Right lobe of liver (tissue), 6 donors: ENCODE data around the gene FAM13A. TPM values are rescaled to one million over a fixed set of nuclear protein-coding genes. Genes with fewer than 3 reads are reported as not detected.

ENCODE experiments used
- ATAC-seq, 4 donors: fragments of 200-7000 bp; cut with Tn5 transposase; one replicate each; pipeline ENCODE4 v1.9.1; 2020; ENCODE audit warnings: mild to moderate bottlenecking in 4 of 4, moderate library complexity in 4 of 4
- DNase-seq, 3 donors: peaks; one replicate each; pipeline ENCODE4 v3.0.0-alpha.2; 2020
- H3K27ac ChIP-seq, 3 donors: fragments of 200-600 bp; one replicate each; pipeline ENCODE4 v1.8.0; 2022
- H3K27me3 ChIP-seq, 2 donors: fragments of 200-600 bp; one replicate each; pipeline ENCODE4 v1.8.0; 2022
- H3K36me3 ChIP-seq, 4 donors: fragments of 200-600 bp; sonication (generic) in 1 of 4; one replicate each; pipeline versions ENCODE4 v1.5.1 to v1.8.0; 2017 to 2022; ENCODE audit warnings: control low read depth in 1 of 4
- H3K4me1 ChIP-seq, 4 donors: fragments of 200-600 bp; sonication (generic) in 1 of 4; one replicate each; pipeline versions ENCODE4 v1.5.1 to v1.8.0; 2017 to 2022; ENCODE audit warnings: control low read depth in 1 of 4
- H3K4me3 ChIP-seq, 3 donors: fragments of 200-600 bp; one replicate each; pipeline ENCODE4 v1.8.0; 2022
- H3K9me3 ChIP-seq, 4 donors: fragments of 200-600 bp; sonication (generic) in 1 of 4; one replicate each; pipeline versions ENCODE4 v1.5.1 to v1.8.0; 2017 to 2022; ENCODE audit warnings: control low read depth in 1 of 4
- POLR2A ChIP-seq: fragments of 450-650 bp; IDR thresholded peaks from one replicate; pipeline ENCODE4 v1.6.1; 2017; ENCODE audit warnings: antibody characterized with exemption, mild to moderate bottlenecking
- whole genome bisulfite sequencing: methylation state at CpG from one replicate; pipeline ENCODE4 v1.1.6; 2018; ENCODE audit warnings: low coverage, low lambda C conversion rate; ENCODE audit not compliant: insufficient coverage; ENCODE audit errors: missing lambda C conversion rate; 5-methylcytosine and 5-hydroxymethylcytosine counted together
- intact Hi-C, 2 donors: fragments of 100-400 bp; cut with DNase I; formaldehyde crosslinking; loops; one replicate each; pipeline versions ENCODE4 v1.11.2 to v1.14.1; 2022
- total RNA-seq, 6 experiments: library from RNA; depleted of rRNA in 2 of 6; stranded (reverse); fragments of >200 nt in 2 of 6; fragmentation: NEBNext Ultra II Directional in 3 of 6; extraction: Animal tissue kit (Norgen Biotek cat#: 25700) in 3 of 6; gene quantifications; one replicate each; pipeline versions ENCODE4 v1.1.0 to v1.2.4, GENCODE V29; 2016 to 2023
- TF ChIP-seq, protein P1 (sequence below), 4 donors: fragments of 200-600 bp in 3 of 4; fragments of 450-650 bp in 1 of 4; IDR thresholded peaks; one replicate each; pipeline versions ENCODE4 v1.5.1 to v1.8.0; 2016 to 2022; ENCODE audit warnings: antibody characterized with exemption in 4 of 4, mild to moderate bottlenecking in 2 of 4
- donor health status: DM: no; HTN: yes; CAD: no.
- donor health status: DM: no; HTN: no; CAD: no.
- donor health status: DM: no; HTN: no; CAD: no.
- donor health status: DM: no; HTN: yes; CAD: no.
- donor health status: DM: no; HTN: yes; CAD: no.

The FAM13A gene
- total RNA-seq, 6 experiments from 2014 or later, result 28.3 to 82.5 (median 51.7) TPM

DNA sequence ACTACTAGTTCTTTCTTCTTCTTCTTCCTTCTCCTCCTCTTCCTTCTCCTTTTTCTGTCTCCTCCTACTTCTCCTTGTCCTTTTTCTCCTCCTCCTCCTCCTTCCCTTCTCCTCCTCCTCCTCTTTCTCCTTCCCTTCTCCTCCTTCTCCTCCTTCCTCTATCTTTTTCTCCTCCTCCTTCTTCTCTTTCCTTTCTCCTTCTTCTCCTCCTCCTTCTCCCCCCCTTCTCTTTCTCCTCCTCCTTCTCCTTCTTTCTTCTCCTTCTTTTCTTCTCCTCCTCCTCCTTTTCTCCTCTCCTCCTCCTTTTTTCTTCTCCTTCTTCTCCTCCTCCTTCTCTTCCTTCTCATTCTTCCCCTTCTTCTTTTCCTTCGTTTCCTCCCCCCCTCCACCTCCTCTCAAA is 337.6 kb downstream of the FAM13A start:
- no peak overlapping the region for H3K27ac ChIP-seq
- no peak overlapping the region for H3K4me3 ChIP-seq
- DNase-seq, result no peak
- no peak for TF ChIP-seq POLR2A
- TF ChIP-seq, protein P1, sequence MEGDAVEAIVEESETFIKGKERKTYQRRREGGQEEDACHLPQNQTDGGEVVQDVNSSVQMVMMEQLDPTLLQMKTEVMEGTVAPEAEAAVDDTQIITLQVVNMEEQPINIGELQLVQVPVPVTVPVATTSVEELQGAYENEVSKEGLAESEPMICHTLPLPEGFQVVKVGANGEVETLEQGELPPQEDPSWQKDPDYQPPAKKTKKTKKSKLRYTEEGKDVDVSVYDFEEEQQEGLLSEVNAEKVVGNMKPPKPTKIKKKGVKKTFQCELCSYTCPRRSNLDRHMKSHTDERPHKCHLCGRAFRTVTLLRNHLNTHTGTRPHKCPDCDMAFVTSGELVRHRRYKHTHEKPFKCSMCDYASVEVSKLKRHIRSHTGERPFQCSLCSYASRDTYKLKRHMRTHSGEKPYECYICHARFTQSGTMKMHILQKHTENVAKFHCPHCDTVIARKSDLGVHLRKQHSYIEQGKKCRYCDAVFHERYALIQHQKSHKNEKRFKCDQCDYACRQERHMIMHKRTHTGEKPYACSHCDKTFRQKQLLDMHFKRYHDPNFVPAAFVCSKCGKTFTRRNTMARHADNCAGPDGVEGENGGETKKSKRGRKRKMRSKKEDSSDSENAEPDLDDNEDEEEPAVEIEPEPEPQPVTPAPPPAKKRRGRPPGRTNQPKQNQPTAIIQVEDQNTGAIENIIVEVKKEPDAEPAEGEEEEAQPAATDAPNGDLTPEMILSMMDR (IDR thresholded peaks at IDR 0.05), result no peak
- no peak for ATAC-seq
- peaks cover 0 to 2% (median 0%) of the 10 kb centered on the region in 4 donors for H3K36me3 ChIP-seq
- WGBS, result 73% methylated on average over 1 of the region's 1 CpG
- no peaks in the 10 kb centered on the region for H3K27me3 ChIP-seq
- H3K9me3 ChIP-seq, result no peaks in the 10 kb centered on the region
- intact Hi-C loops, result no loop called here
- peaks cover 0 to 16% (median 6%) of the 10 kb centered on the region in 4 donors for H3K4me1 ChIP-seq

DNA sequence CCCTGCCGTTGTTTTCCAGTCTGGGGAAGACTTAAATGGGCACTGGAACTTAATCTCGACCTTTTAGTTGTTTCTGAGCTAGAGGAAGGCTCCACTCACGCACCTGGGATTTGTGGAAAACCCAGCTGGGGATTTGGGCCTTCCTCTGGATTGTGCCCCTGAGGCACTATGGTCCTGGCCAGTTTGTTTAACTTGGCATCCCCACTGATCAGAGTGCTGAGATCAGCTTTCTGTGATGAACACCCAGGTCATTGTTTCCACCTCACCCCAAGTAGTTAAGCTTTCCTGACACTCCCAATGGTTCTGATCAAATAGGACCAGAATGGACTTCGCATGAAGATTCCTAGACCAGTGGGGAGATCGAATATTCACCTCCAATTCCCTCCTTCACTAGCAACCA is 338.9 kb downstream of the FAM13A start:
- peaks cover 0 to 16% (median 6%) of the 10 kb centered on the region in 4 donors for H3K4me1 ChIP-seq
- no peak for TF ChIP-seq POLR2A
- TF ChIP-seq, protein P1 (IDR thresholded peaks at IDR 0.05), result no peak
- H3K27me3 ChIP-seq, result no peaks in the 10 kb centered on the region
- H3K27ac ChIP-seq, result no peak overlapping the region
- peaks cover 0 to 2% (median 0%) of the 10 kb centered on the region in 4 donors for H3K36me3 ChIP-seq
- WGBS, result 100% methylated on average over 2 of the region's 5 CpGs
- ATAC-seq (peak; percentile 55 to 82 (median 74)), DNase-seq (no peak)
- intact Hi-C loops, result no loop called here
- H3K4me3 ChIP-seq, result no peak overlapping the region
- no peaks in the 10 kb centered on the region for H3K9me3 ChIP-seq

DNA sequence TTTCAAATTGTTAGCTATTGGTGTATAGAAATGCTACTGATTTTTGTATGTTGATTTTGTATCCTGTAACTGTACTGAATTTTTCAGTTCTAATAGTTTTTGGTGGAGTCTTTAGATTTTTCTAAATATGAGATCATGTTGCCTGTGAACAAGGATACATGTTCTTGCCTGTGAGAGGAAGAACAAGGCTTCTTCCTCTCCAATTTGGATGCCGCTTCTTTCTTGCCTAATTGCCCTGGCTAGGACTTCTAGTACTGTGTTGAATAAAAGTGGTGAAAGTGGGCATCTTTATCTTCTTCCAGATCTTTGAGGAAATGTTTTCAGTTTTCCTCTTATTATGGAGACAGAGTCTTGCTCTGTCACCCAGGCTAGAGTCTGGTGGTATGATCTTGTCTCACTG is 343.2 kb downstream of the FAM13A start:
- WGBS, result 89% methylated on average over 1 of the region's 1 CpG
- Histone ChIP-seq H3K27ac (no peak overlapping the region), H3K27me3 (no peaks in the 10 kb centered on the region), H3K36me3 (peaks cover 0 to 5% (median 2%) of the 10 kb centered on the region in 4 donors), H3K4me1 (peaks cover 0 to 4% (median 0%) of the 10 kb centered on the region in 4 donors), H3K4me3 (no peak overlapping the region), H3K9me3 (no peaks in the 10 kb centered on the region)
- DNase-seq (no peak), ATAC-seq (no peak)
- TF ChIP-seq, protein P1 (IDR thresholded peaks at IDR 0.05), result no peak
- no peak for TF ChIP-seq POLR2A
- intact Hi-C loops, result no loop called here

DNA sequence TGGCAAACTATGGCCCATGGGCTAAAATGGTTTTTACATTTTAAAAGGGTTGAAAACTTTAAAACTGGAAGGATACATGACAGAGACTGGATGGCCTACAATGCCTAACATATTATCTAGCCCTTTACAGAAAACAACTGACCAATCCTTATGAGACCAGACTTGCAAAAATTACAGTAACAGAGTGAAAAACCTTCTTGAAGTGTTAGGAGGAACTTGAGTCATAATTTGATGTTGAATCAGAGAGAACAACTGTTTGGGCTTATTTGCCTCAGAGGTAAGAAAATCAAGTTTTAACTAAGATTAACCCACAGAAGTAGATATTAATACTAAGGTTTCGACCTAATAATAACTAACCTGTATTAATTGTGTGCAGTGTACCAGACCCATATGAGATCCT is 347.0 kb downstream of the FAM13A start:
- TF ChIP-seq POLR2A, result no peak
- TF ChIP-seq, protein P1 (IDR thresholded peaks at IDR 0.05), result no peak
- Histone ChIP-seq H3K4me1 (peaks cover 0 to 13% (median 0%) of the 10 kb centered on the region in 4 donors), H3K27me3 (no peaks in the 10 kb centered on the region), H3K9me3 (no peaks in the 10 kb centered on the region), H3K36me3 (peaks cover 0 to 10% (median 1%) of the 10 kb centered on the region in 4 donors), H3K27ac (no peak overlapping the region), H3K4me3 (no peak overlapping the region)
- intact Hi-C loops, result loop anchor here in 1 of 2 donors (5.0 to 10.0 kb wide), 2 partner anchors 82 to 315 kb away; no protein-coding TSS in a partner anchor
- DNase-seq (no peak), ATAC-seq (no peak)
- WGBS, result 100% methylated on average over 1 of the region's 1 CpG
